ENCODE results near the gene ZFPM1. TPM values are rescaled to one million over a fixed set of nuclear protein-coding genes. Genes with fewer than 3 reads are reported as not detected.

Gene ZFPM1
- total RNA-seq, 1 experiment from 2014 or later = 14.6 TPM

DNA sequence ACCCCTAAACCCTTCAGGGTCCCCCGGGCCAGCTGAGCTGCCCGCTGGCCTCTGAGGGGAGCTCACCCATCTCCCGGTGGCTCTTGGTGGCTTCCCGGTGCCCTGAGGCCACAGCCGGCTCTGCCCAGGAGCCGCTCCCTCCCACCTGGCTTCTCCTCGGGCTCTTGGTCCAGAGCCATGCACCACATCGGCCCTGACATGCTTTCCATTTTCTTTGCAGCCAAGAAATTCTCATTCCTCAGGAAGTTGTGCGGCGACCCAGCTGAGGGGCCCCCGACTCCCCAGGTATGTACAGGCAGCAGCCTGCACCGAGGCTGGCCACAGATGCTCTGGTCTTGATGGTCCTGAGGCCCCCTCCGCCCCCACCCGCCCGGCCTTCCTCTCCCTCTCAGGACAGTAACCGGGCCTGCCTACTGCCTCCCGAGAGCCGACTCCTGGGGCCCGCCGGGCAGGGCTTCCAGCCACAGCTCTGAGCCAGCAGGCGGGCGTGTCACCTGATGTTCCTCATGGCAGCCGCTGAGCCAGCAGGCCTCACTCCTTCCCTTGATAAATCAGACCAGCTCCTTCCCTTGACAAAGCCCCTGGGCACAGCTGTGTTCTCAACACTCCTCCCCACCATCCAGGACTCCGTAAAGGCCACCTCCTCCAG lies 28.4 kb upstream of the ZFPM1 start:
- Histone ChIP-seq H3K9me3 (ENCODE audit: control insufficient read depth in 1 of 2, insufficient read depth in 1 of 2, low read depth in 1 of 2, low read length in 2 of 2) (no peaks in the 10 kb centered on the region), H3K4me1 (ENCODE audit: control insufficient read depth in 1 of 2, insufficient read depth in 2 of 2, low read length in 2 of 2) (no peaks in the 10 kb centered on the region), H3K9me2 (ENCODE audit: insufficient read depth) (no peaks in the 10 kb centered on the region), H3K9ac (ENCODE audit: low read length) (no peak overlapping the region), H3K79me2 (ENCODE audit: insufficient read depth, low read length) (no peaks in the 10 kb centered on the region), H3K4me3 (replicated peaks in 1 of 2; ENCODE audit: low read depth in 1 of 2, low read length in 2 of 2) (no peak overlapping the region), H3K27me3 (ENCODE audit: insufficient read depth, low read length) (no peaks in the 10 kb centered on the region), H3K27ac (ENCODE audit: low read depth, low read length) (no peak overlapping the region), H4K20me1 (ENCODE audit: insufficient read depth) (no peaks in the 10 kb centered on the region), H3K36me3 (ENCODE audit: control insufficient read depth in 1 of 2, insufficient read depth in 2 of 2, low read length in 2 of 2) (no peaks in the 10 kb centered on the region), H2AFZ (ENCODE audit: low read depth, low read length, poor library complexity, severe bottlenecking) (no peak overlapping the region), H3K4me2 (ENCODE audit: low read length) (no peak overlapping the region)
- DNase-seq (ENCODE audit: low read depth, low spot score) (no peak), ATAC-seq (no peak)
- CTCF ChIA-PET = no interaction called here
- POLR2A ChIA-PET = no interaction called here
- intact Hi-C loops (cut with micrococcal nuclease) = no loop called here
- no TSS peak for BruUV-seq (replicated peaks)
- TF ChIP-seq YY1 (IDR thresholded peaks at IDR 0.05; ENCODE audit: extremely low read depth, insufficient replicate concordance, low read depth, low read length) (no peak), ZBTB33 (IDR thresholded peaks at IDR 0.05; ENCODE audit: extremely low read depth, insufficient replicate concordance, low read length) (no peak), CTCF (IDR thresholded peaks at IDR 0.05 in 2 of 3, conservative IDR thresholded peaks at IDR 0.05 in 1 of 3; ENCODE audit: borderline replicate concordance in 1 of 3, insufficient read depth in 1 of 3, low read depth in 2 of 3, low read length in 2 of 3) (no peak), ELF1 (IDR thresholded peaks at IDR 0.05; ENCODE audit: borderline replicate concordance, low read depth) (no peak), ZNF274 (IDR thresholded peaks at IDR 0.05; ENCODE audit: low read depth, low read length) (no peak), EZH2 (IDR thresholded peaks at IDR 0.05) (no peak), SRF (IDR thresholded peaks at IDR 0.05; ENCODE audit: low read depth) (no peak), EGR1 (IDR thresholded peaks at IDR 0.05; ENCODE audit: low read depth) (no peak), CEBPB (IDR thresholded peaks at IDR 0.05; ENCODE audit: low read depth) (no peak), EZH2phosphoT487 (IDR thresholded peaks at IDR 0.05; ENCODE audit: borderline replicate concordance) (no peak), SIN3A (IDR thresholded peaks at IDR 0.05; ENCODE audit: low read depth) (no peak), POLR2A (IDR thresholded peaks at IDR 0.05; ENCODE audit: borderline replicate concordance, extremely low read depth, insufficient read depth, insufficient read length) (no peak), REST (IDR thresholded peaks at IDR 0.05; ENCODE audit: low read depth) (no peak), MAX (IDR thresholded peaks at IDR 0.05) (no peak)
- TF ChIP-seq, protein P1, sequence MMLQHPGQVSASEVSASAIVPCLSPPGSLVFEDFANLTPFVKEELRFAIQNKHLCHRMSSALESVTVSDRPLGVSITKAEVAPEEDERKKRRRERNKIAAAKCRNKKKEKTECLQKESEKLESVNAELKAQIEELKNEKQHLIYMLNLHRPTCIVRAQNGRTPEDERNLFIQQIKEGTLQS (IDR thresholded peaks at IDR 0.05) = no peak
- RAD21 ChIA-PET (ENCODE audit: low non-redundant PET in 1 of 2, low total read pairs in 2 of 2, uncharacterized antibody in 2 of 2, unreplicated experiment in 2 of 2) = no interaction called here

Measured in HCT116 (cell line).